ENCODE data around the gene DRP2.
"Not testable (repeated sequence)": the region's sequence is repeated elsewhere in the genome, so short reads cannot be mapped to it uniquely, and the experiment has no call there.

DRP2 gene, protein sequence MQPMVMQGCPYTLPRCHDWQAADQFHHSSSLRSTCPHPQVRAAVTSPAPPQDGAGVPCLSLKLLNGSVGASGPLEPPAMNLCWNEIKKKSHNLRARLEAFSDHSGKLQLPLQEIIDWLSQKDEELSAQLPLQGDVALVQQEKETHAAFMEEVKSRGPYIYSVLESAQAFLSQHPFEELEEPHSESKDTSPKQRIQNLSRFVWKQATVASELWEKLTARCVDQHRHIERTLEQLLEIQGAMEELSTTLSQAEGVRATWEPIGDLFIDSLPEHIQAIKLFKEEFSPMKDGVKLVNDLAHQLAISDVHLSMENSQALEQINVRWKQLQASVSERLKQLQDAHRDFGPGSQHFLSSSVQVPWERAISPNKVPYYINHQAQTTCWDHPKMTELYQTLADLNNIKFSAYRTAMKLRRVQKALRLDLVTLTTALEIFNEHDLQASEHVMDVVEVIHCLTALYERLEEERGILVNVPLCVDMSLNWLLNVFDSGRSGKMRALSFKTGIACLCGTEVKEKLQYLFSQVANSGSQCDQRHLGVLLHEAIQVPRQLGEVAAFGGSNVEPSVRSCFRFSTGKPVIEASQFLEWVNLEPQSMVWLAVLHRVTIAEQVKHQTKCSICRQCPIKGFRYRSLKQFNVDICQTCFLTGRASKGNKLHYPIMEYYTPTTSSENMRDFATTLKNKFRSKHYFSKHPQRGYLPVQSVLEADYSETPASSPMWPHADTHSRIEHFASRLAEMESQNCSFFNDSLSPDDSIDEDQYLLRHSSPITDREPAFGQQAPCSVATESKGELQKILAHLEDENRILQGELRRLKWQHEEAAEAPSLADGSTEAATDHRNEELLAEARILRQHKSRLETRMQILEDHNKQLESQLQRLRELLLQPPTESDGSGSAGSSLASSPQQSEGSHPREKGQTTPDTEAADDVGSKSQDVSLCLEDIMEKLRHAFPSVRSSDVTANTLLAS

DNA sequence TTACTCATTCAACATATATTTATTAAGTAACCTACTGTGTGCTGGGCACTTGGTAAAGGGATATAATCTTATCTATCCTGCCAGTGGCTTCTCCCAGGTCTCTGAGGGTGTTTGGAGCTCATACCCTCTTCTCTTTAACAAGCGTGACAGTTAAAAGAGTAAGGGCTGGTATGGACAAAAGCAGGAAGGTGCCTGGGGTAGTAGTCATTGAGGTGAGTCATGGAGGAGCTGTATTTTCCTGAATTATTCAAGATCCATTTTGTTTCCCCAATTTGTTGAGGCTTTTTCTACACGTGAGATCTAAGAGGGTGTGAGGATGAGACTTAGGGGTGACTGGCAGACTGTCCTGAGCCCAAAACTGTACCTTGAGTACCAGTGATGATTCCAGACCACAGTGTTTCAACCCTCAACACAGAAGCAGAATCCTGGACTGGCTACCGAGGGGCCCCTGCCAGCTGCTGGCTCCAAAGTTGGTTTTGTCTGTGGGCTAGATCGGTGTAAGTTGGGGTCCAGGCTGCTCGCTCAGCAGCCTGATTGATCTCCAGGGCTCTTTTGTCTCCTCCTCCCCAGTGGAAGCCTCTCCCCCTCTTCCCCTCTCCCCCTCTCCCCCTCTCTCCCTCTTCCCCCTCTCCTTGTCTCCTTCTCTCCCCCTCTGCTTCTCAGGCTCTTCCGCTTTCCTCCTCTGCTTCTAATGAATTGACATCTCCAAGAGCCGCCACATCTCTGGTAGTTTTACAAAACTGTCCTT lies at the start of gene DRP2:
Gene DRP2, plus strand, starts transcription at position 671 of the 748 bp plus-strand sequence. CDS start 11,862 bp downstream, outside the sequence.
- TF ChIP-seq, protein P1, sequence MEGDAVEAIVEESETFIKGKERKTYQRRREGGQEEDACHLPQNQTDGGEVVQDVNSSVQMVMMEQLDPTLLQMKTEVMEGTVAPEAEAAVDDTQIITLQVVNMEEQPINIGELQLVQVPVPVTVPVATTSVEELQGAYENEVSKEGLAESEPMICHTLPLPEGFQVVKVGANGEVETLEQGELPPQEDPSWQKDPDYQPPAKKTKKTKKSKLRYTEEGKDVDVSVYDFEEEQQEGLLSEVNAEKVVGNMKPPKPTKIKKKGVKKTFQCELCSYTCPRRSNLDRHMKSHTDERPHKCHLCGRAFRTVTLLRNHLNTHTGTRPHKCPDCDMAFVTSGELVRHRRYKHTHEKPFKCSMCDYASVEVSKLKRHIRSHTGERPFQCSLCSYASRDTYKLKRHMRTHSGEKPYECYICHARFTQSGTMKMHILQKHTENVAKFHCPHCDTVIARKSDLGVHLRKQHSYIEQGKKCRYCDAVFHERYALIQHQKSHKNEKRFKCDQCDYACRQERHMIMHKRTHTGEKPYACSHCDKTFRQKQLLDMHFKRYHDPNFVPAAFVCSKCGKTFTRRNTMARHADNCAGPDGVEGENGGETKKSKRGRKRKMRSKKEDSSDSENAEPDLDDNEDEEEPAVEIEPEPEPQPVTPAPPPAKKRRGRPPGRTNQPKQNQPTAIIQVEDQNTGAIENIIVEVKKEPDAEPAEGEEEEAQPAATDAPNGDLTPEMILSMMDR (IDR thresholded peaks at IDR 0.05; ENCODE audit: insufficient read depth, low read length, poor library complexity, severe bottlenecking): no peak
- H3K36me3 ChIP-seq (ENCODE audit: control insufficient read depth, insufficient read depth, low read length): no peaks in the 10 kb centered on the region
- no peaks in the 10 kb centered on the region for H3K27me3 ChIP-seq (replicated peaks; ENCODE audit: control insufficient read depth, insufficient read depth, low read length)
- H3K4me3 ChIP-seq (replicated peaks; ENCODE audit: low read depth, low read length): no peak within 1 kb of the TSS
- no peak for DNase-seq (ENCODE audit: extremely low read depth, insufficient read length)

DNA sequence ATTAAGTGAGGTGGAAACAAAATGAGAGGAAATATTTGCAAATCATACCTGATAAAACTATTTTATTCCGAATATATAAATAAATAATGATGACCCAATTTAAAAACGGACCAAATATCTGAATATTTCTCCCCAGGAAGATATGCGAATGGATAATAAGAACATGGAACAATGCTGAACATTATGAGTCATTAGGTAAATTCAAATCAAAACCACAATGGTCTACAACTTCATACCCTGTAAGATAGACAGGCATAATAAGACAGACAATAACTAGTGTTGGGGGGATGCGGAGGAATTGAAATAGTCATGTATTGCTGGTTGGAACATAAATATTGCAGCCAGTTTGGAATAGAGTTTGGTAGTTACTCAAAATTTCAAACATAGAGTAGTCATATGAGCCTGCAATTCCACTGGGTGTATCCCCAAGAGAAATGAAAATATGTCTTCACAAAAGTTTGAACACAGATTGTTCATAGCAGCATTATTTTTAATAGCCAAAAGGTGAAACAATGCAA lies 47.6 kb upstream of the DRP2 start:
- DNase-seq (ENCODE audit: extremely low read depth, insufficient read length): no peak
- no peak overlapping the region for H3K4me3 ChIP-seq (replicated peaks; ENCODE audit: low read depth, low read length)
- no peaks in the 10 kb centered on the region for H3K36me3 ChIP-seq (ENCODE audit: control insufficient read depth, insufficient read depth, low read length)
- no peaks in the 10 kb centered on the region for H3K27me3 ChIP-seq (replicated peaks; ENCODE audit: control insufficient read depth, insufficient read depth, low read length)
- TF ChIP-seq, protein P1 (IDR thresholded peaks at IDR 0.05; ENCODE audit: insufficient read depth, low read length, poor library complexity, severe bottlenecking): no peak

DNA sequence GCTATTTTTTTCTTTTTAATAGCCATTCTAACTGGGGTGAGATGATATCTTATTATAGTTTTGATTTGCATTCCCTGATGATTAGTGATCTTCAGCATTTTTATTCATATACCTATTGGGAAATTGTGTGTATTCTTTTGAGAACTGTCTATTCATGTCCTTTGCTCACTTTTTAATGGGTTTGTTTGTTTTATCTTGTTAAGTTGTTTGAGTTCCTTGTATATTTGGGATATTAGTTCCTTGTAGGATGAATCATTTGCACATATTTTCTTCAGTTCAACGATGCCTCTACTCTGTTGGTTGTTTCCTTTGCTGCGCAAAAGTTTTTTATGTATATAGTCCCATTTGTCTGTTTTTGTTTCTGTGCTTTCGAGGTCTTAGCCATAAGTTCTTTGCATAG lies 43.1 kb upstream of the DRP2 start:
- TF ChIP-seq, protein P1 (IDR thresholded peaks at IDR 0.05; ENCODE audit: insufficient read depth, low read length, poor library complexity, severe bottlenecking): no peak
- Histone ChIP-seq H3K27me3 (replicated peaks; ENCODE audit: control insufficient read depth, insufficient read depth, low read length) (no peaks in the 10 kb centered on the region), H3K36me3 (ENCODE audit: control insufficient read depth, insufficient read depth, low read length) (no peaks in the 10 kb centered on the region), H3K4me3 (replicated peaks; ENCODE audit: low read depth, low read length) (no peak overlapping the region)
- no peak for DNase-seq (ENCODE audit: extremely low read depth, insufficient read length)

DNA sequence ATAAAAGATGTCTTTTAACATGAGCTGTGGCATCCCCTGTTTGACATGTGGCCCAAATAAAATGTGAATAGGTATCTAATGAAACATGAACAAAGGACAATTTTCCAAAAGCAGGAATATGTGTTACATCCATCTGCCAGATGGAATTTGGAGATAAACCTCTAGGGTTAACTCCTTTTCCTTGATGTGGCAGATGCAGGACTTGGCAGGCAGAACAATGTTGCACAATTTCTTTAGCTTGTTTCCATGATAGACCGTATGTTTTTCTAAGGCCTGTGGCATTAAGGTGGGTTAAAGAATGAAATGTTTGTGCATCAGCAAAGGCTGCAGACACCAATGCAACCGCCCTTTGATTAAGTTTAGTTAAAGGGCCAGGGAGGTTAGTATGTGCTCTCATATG lies 34.7 kb upstream of the DRP2 start:
- not testable (repeated sequence) for H3K27me3 ChIP-seq (replicated peaks; ENCODE audit: control insufficient read depth, insufficient read depth, low read length); H3K36me3 ChIP-seq (ENCODE audit: control insufficient read depth, insufficient read depth, low read length); DNase-seq (ENCODE audit: extremely low read depth, insufficient read length); H3K4me3 ChIP-seq (replicated peaks; ENCODE audit: low read depth, low read length)

DNA sequence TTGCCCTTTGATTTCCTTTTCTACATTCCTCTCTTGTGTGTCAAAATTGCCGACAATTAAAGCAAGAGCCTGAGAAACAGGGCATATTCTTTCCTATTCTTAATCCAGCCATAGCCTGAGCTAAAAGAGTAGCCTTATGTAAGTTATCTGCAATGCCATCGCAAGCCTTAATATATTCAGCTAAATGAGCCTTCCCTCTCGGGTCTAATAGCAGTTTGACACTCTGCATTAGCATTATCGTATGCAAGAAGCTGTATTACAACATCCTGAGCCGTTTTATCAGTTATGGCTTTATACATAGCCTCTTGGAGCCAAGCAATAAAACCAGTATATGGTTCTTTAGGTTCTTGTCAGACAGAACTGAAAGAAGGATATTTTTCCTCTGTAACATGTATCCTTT lies 31.6 kb upstream of the DRP2 start:
- not testable (repeated sequence) for H3K36me3 ChIP-seq (ENCODE audit: control insufficient read depth, insufficient read depth, low read length); H3K27me3 ChIP-seq (replicated peaks; ENCODE audit: control insufficient read depth, insufficient read depth, low read length); H3K4me3 ChIP-seq (replicated peaks; ENCODE audit: low read depth, low read length); DNase-seq (ENCODE audit: extremely low read depth, insufficient read length)

DNA sequence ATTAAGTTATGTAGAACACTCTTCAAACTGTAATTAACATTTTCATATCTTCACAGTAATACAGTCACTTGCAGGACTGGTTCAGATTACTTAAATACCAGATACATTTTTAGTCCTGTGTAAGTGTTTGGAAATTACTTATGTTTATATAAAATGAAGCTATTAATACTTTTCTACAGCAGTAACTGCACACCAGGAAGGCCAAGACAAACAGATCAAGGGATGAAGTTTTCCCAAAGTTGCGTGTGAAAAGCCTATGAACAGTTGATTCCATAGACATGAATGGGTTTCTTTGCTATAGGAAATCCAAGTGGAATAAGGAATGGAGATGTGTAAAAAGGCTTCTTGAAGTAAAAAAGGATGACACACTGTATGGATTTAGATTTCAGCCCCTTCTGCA lies 28.9 kb upstream of the DRP2 start:
- Histone ChIP-seq H3K4me3 (replicated peaks; ENCODE audit: low read depth, low read length) (no peak overlapping the region), H3K27me3 (replicated peaks; ENCODE audit: control insufficient read depth, insufficient read depth, low read length) (no peaks in the 10 kb centered on the region), H3K36me3 (ENCODE audit: control insufficient read depth, insufficient read depth, low read length) (no peaks in the 10 kb centered on the region)
- DNase-seq (ENCODE audit: extremely low read depth, insufficient read length): no peak
- TF ChIP-seq, protein P1 (IDR thresholded peaks at IDR 0.05; ENCODE audit: insufficient read depth, low read length, poor library complexity, severe bottlenecking): no peak

All from GM06990 (cell line).